HEK293 (cell line): Measurements from ENCODE around the gene SCAF1.

Experiments
- CTCF ChIA-PET: fragments of 350-600 bp; formaldehyde crosslinking; extraction: SDS; loops from one replicate; lab custom pipeline; 2021; ENCODE audit warnings: antibody characterized with exemption; lab: Yijun Ruan, JAX
- POLR2A ChIA-PET: fragments of 300-600 bp; formaldehyde crosslinking; extraction: SDS; loops from one replicate; lab custom pipeline; 2020; ENCODE audit warnings: antibody characterized with exemption, inconsistent platforms; lab: Yijun Ruan, JAX
- H3K27ac ChIP-seq: fragments of 200-500 bp; sonication (Bioruptor generic); 2 replicates; pipeline ENCODE4 v1.5.1; 2014; ENCODE audit warnings: low read depth, low read length, control low read depth, inconsistent platforms; ENCODE audit errors: extremely low read depth
- H3K36me3 ChIP-seq, 2 experiments: fragments of 200-500 bp in 1 of 2; sonication (Bioruptor generic) in 1 of 2; 1 replicate in 1 of 2; 2 replicates in 1 of 2; pipeline ENCODE4 v1.5.1; 2014 to 2017; ENCODE audit warnings: inconsistent platforms in 2 of 2, low read length in 2 of 2; ENCODE audit not compliant: control insufficient read depth in 2 of 2, insufficient read depth in 1 of 2
- H3K4me1 ChIP-seq: fragments of 200-500 bp; sonication (Bioruptor generic); 2 replicates; pipeline ENCODE4 v1.5.1; 2014; ENCODE audit warnings: mild to moderate bottlenecking, low read length, inconsistent platforms; ENCODE audit not compliant: control insufficient read depth, insufficient read depth
- H3K4me3 ChIP-seq: 2 replicates; pipeline ENCODE4 v1.5.1; 2011; ENCODE audit warnings: low read depth, mild to moderate bottlenecking, control low read depth, low read length, moderate library complexity
- H3K9me3 ChIP-seq: fragments of 200-500 bp; sonication (Bioruptor generic); 2 replicates; pipeline ENCODE4 v1.5.1; 2014; ENCODE audit warnings: low read depth, low read length, inconsistent platforms; ENCODE audit not compliant: control insufficient read depth, insufficient read depth
- HOXA7 ChIP-seq: sonication (generic); formaldehyde crosslinking; IDR thresholded peaks from 2 replicates; pipeline ENCODE4 v1.8.1; 2022; ENCODE audit warnings: missing genetic modification reagents, borderline replicate concordance
- MZF1 ChIP-seq: fragments of 450-650 bp; formaldehyde crosslinking; IDR thresholded peaks from 2 replicates; pipeline ENCODE4 v1.5.1; 2017; ENCODE audit warnings: missing biosample characterization, missing genetic modification characterization, borderline replicate concordance
- PRDM1 ChIP-seq: fragments of 450-650 bp; formaldehyde crosslinking; IDR thresholded peaks from 2 replicates; pipeline ENCODE4; 2016; ENCODE audit warnings: missing biosample characterization, missing genetic modification characterization
- TCF7L2 ChIP-seq: IDR thresholded peaks from 2 replicates; pipeline ENCODE4 v1.6.1; 2011; ENCODE audit warnings: low read depth, mild to moderate bottlenecking, inconsistent platforms, low read length, moderate library complexity, borderline replicate concordance
- YY1 ChIP-seq: fragments of 450-650 bp; formaldehyde crosslinking; IDR thresholded peaks from 2 replicates; pipeline ENCODE4 v1.5.1; 2018; ENCODE audit warnings: missing biosample characterization, missing genetic modification characterization
- ZIC2 ChIP-seq: fragments of 450-650 bp; formaldehyde crosslinking; IDR thresholded peaks from 2 replicates; pipeline ENCODE4 v1.5.1; 2016; ENCODE audit warnings: missing biosample characterization, missing genetic modification characterization
- ZNF175 ChIP-seq: fragments of 450-650 bp; formaldehyde crosslinking; IDR thresholded peaks from 2 replicates; pipeline ENCODE4 v1.5.1; 2016; ENCODE audit warnings: missing biosample characterization, missing genetic modification characterization
- ZNF19 ChIP-seq: fragments of 450-650 bp; formaldehyde crosslinking; IDR thresholded peaks from 2 replicates; pipeline ENCODE4; 2016; ENCODE audit warnings: missing biosample characterization, missing genetic modification characterization, low read depth
- ZNF302 ChIP-seq: fragments of 450-650 bp; formaldehyde crosslinking; IDR thresholded peaks from 2 replicates; pipeline ENCODE4 v1.5.1; 2016; ENCODE audit warnings: missing biosample characterization, missing genetic modification characterization, low read depth
- ZNF600 ChIP-seq: fragments of 450-650 bp; formaldehyde crosslinking; IDR thresholded peaks from 2 replicates; pipeline ENCODE4 v1.5.1; 2016; ENCODE audit warnings: missing biosample characterization, missing genetic modification characterization
- ZNF707 ChIP-seq: fragments of 450-650 bp; formaldehyde crosslinking; IDR thresholded peaks from 2 replicates; pipeline ENCODE4 v1.5.1; 2016; ENCODE audit warnings: missing biosample characterization, missing genetic modification characterization
- ZNF777 ChIP-seq: fragments of 450-650 bp; formaldehyde crosslinking; IDR thresholded peaks from 2 replicates; pipeline ENCODE4 v1.5.1; 2017; ENCODE audit warnings: missing biosample characterization, missing genetic modification characterization, borderline replicate concordance
- ZNF830 ChIP-seq: fragments of 450-650 bp; IDR thresholded peaks from 2 replicates; pipeline ENCODE4 v1.5.0; 2018; ENCODE audit warnings: missing biosample characterization, missing genetic modification characterization, low read depth, mild to moderate bottlenecking, moderate library complexity
- ZSCAN30 ChIP-seq: fragments of 450-650 bp; IDR thresholded peaks from 2 replicates; pipeline ENCODE4 v1.5.1; 2018; ENCODE audit warnings: missing biosample characterization, mild to moderate bottlenecking, missing genetic modification characterization, moderate library complexity
- TF ChIP-seq, protein P1 (sequence below): fragments of 450-650 bp; formaldehyde crosslinking; IDR thresholded peaks from 2 replicates; pipeline ENCODE4 v1.5.1; 2016; ENCODE audit warnings: missing biosample characterization, missing genetic modification characterization
- TF ChIP-seq, protein P2 (sequence below): fragments of 450-650 bp; formaldehyde crosslinking; IDR thresholded peaks from 2 replicates; pipeline ENCODE4 v1.5.1; 2016; ENCODE audit warnings: missing biosample characterization, missing genetic modification characterization
- TF ChIP-seq, protein P3 (sequence below): fragments of 450-650 bp; formaldehyde crosslinking; conservative IDR thresholded peaks from 2 replicates; pipeline ENCODE4 v1.5.1; 2016; ENCODE audit warnings: low read depth, missing biosample characterization, missing genetic modification characterization
- TF ChIP-seq, protein P4 (sequence below): fragments of 450-650 bp; formaldehyde crosslinking; IDR thresholded peaks from 2 replicates; pipeline ENCODE4 v1.5.1; 2016; ENCODE audit warnings: missing biosample characterization, missing genetic modification characterization

Gene SCAF1

DNA sequence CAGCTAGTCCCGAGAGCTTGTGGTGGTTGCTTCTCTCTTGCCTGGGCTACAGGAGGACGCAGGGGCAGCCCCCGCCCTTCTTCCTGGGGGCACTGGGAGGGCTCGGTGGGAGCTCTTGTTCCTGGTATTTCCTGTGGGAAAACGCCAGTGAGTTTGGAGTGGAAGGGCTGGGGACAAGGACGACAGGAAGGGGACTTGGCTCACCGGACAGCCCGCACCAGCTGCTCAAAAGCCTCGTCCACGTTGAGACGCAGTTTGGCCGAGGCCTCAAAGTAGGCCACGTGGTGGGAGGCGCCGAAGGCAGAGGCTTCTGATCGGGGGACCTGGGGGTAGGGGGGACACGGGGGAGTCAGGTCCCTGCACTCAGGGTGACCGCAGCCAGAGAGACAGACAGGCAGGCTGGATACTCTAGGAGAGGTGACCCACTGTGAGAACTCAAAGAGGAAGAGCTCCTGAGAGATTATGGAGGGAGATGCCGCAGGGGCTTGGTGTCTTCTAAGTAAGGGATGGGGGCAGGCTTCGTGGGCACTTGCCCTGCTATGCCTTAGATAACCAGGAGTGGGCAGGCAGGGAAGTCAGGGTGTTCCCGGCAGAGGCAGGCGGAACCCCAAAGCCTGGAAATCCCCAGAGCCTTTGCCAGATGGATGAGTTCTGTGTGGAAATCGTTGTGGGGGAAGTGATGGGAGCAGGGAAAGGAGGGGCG lies 6.3 kb upstream of the SCAF1 start:
- Histone ChIP-seq H3K36me3 (no peaks in the 10 kb centered on the region; a peak in 1 of 3 replicates), H3K9me3 (no peaks in the 10 kb centered on the region), H3K4me3 (no peak overlapping the region), H3K27ac (no peak overlapping the region)
- ChIA-PET POLR2A (interaction anchor here (2.0 kb wide), 1 partner anchor 42 kb away, joined by 8 read pairs; no protein-coding TSS in a partner anchor), CTCF (interaction anchor here (0.6 kb wide), 1 partner anchor 45 kb away, joined by 3 read pairs; no protein-coding TSS in a partner anchor)
- no peak for TF ChIP-seq HOXA7 (CRISPR knock-in tag)
- no peak for TF ChIP-seq ZNF19
- TF ChIP-seq, protein P1, sequence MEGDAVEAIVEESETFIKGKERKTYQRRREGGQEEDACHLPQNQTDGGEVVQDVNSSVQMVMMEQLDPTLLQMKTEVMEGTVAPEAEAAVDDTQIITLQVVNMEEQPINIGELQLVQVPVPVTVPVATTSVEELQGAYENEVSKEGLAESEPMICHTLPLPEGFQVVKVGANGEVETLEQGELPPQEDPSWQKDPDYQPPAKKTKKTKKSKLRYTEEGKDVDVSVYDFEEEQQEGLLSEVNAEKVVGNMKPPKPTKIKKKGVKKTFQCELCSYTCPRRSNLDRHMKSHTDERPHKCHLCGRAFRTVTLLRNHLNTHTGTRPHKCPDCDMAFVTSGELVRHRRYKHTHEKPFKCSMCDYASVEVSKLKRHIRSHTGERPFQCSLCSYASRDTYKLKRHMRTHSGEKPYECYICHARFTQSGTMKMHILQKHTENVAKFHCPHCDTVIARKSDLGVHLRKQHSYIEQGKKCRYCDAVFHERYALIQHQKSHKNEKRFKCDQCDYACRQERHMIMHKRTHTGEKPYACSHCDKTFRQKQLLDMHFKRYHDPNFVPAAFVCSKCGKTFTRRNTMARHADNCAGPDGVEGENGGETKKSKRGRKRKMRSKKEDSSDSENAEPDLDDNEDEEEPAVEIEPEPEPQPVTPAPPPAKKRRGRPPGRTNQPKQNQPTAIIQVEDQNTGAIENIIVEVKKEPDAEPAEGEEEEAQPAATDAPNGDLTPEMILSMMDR (tag by site-specific recombination): no peak
- TF ChIP-seq ZSCAN30 (tag by site-specific recombination): no peak
- no peak for TF ChIP-seq ZNF707 (tag by site-specific recombination)
- TF ChIP-seq, protein P2, sequence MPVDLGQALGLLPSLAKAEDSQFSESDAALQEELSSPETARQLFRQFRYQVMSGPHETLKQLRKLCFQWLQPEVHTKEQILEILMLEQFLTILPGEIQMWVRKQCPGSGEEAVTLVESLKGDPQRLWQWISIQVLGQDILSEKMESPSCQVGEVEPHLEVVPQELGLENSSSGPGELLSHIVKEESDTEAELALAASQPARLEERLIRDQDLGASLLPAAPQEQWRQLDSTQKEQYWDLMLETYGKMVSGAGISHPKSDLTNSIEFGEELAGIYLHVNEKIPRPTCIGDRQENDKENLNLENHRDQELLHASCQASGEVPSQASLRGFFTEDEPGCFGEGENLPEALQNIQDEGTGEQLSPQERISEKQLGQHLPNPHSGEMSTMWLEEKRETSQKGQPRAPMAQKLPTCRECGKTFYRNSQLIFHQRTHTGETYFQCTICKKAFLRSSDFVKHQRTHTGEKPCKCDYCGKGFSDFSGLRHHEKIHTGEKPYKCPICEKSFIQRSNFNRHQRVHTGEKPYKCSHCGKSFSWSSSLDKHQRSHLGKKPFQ (tag by site-specific recombination): no peak
- no peak for TF ChIP-seq MZF1 (tag by site-specific recombination)
- TF ChIP-seq, protein P3, sequence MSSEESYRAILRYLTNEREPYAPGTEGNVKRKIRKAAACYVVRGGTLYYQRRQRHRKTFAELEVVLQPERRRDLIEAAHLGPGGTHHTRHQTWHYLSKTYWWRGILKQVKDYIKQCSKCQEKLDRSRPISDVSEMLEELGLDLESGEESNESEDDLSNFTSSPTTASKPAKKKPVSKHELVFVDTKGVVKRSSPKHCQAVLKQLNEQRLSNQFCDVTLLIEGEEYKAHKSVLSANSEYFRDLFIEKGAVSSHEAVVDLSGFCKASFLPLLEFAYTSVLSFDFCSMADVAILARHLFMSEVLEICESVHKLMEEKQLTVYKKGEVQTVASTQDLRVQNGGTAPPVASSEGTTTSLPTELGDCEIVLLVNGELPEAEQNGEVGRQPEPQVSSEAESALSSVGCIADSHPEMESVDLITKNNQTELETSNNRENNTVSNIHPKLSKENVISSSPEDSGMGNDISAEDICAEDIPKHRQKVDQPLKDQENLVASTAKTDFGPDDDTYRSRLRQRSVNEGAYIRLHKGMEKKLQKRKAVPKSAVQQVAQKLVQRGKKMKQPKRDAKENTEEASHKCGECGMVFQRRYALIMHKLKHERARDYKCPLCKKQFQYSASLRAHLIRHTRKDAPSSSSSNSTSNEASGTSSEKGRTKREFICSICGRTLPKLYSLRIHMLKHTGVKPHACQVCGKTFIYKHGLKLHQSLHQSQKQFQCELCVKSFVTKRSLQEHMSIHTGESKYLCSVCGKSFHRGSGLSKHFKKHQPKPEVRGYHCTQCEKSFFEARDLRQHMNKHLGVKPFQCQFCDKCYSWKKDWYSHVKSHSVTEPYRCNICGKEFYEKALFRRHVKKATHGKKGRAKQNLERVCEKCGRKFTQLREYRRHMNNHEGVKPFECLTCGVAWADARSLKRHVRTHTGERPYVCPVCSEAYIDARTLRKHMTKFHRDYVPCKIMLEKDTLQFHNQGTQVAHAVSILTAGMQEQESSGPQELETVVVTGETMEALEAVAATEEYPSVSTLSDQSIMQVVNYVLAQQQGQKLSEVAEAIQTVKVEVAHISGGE (tag by site-specific recombination): no peak
- TF ChIP-seq PRDM1 (tag by site-specific recombination): no peak
- TF ChIP-seq ZNF302 (tag by site-specific recombination): no peak
- TF ChIP-seq YY1 (tag by site-specific recombination): no peak
- no peak for TF ChIP-seq ZNF830 (tag by site-specific recombination)
- no peak for TF ChIP-seq ZNF175
- TF ChIP-seq, protein P4, sequence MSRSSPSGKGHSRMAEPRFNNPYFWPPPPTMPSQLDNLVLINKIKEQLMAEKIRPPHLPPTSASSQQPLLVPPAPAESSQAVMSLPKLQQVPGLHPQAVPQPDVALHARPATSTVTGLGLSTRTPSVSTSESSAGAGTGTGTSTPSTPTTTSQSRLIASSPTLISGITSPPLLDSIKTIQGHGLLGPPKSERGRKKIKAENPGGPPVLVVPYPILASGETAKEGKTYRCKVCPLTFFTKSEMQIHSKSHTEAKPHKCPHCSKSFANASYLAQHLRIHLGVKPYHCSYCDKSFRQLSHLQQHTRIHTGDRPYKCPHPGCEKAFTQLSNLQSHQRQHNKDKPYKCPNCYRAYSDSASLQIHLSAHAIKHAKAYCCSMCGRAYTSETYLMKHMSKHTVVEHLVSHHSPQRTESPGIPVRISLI (tag by site-specific recombination): no peak
- TF ChIP-seq ZNF600 (tag by site-specific recombination): no peak
- TF ChIP-seq ZNF777 (tag by site-specific recombination): no peak
- no peak for TF ChIP-seq TCF7L2
- no peak for TF ChIP-seq ZIC2 (tag by site-specific recombination)
- TF ChIP-seq, all 188 proteins: peak for 0
- H3K4me1 ChIP-seq: peaks cover 20% of the 10 kb centered on the region
